ENCODE data around the gene TIMM50.

TIMM50 gene

DNA sequence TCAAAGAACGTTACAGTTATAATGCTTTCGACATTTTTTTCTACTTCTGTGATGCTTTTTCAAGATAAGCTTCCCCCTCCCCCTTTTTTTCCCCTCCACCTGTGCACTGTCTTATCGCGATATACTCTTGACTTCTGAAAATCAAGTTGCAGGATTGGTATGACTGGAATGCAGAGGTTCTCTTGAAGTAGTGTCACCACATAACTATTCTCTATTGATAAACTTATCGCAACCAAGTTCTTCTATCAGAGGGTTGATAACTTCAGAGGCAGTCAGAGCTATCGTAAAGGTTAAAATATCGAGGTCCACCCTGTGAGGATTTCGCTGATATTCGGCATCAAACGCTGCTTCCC lies 58.5 kb downstream of the TIMM50 start:
- no peak for DNase-seq

GRCh38 chr19:39539518-39540332 lies 59.1 kb downstream of the TIMM50 start, which contains the start of gene EID2:
Gene EID2, minus strand, starts transcription at chr19:39540161. Its CDS starts 82 bp downstream, at chr19:39540079.
- DNase-seq = peak; percentile 94

- no peak for DNase-seq
These were observed 59.7 kb downstream of the TIMM50 start for GRCh38 chr19:39540333-39540673.
